ENCODE data around the gene TMEM132A.

The TMEM132A gene, protein sequence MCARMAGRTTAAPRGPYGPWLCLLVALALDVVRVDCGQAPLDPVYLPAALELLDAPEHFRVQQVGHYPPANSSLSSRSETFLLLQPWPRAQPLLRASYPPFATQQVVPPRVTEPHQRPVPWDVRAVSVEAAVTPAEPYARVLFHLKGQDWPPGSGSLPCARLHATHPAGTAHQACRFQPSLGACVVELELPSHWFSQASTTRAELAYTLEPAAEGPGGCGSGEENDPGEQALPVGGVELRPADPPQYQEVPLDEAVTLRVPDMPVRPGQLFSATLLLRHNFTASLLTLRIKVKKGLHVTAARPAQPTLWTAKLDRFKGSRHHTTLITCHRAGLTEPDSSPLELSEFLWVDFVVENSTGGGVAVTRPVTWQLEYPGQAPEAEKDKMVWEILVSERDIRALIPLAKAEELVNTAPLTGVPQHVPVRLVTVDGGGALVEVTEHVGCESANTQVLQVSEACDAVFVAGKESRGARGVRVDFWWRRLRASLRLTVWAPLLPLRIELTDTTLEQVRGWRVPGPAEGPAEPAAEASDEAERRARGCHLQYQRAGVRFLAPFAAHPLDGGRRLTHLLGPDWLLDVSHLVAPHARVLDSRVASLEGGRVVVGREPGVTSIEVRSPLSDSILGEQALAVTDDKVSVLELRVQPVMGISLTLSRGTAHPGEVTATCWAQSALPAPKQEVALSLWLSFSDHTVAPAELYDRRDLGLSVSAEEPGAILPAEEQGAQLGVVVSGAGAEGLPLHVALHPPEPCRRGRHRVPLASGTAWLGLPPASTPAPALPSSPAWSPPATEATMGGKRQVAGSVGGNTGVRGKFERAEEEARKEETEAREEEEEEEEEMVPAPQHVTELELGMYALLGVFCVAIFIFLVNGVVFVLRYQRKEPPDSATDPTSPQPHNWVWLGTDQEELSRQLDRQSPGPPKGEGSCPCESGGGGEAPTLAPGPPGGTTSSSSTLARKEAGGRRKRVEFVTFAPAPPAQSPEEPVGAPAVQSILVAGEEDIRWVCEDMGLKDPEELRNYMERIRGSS

DNA sequence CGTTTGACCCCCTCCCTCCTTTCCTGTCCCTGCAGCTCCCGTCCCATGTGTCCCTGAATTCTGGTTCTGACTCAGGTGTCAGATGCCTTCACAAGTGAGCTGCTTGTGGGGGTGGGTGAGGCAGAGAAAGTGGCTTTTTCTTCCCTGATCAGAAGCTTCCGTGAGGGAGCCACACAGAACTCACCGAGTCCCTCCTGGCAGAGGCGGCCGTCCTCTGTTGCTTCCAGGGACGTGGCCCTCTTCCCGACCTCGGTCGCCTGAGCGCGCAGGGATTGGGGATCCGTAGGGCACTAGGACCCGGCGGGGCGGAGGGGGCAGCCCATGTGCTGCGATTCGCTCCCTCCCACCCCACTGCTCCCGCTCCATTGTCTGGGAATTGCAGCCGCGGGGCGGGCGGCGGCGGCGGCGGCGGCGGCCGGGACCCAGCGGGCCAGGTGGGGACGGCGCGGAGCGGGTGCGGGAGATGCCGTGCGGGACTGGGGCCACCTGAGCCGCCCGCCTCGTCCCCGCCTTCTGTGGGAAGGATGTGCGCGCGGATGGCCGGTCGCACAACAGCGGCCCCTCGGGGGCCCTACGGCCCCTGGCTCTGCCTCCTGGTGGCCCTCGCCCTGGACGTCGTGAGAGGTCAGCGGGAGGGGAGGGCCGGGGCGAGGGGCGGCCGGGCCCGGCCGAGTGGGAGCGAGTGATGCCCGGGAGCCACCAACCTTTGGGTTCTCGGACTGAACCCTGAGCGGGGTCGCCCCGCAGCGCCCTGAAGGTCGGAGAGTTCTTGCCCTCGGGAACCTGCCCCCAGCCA is at the start of gene TMEM132A:
TSS of gene TMEM132A (plus strand) at position 351 of the 796 bp plus-strand sequence. CDS start at position 525, 174 bp downstream.
- no peak for DNase-seq

DNA sequence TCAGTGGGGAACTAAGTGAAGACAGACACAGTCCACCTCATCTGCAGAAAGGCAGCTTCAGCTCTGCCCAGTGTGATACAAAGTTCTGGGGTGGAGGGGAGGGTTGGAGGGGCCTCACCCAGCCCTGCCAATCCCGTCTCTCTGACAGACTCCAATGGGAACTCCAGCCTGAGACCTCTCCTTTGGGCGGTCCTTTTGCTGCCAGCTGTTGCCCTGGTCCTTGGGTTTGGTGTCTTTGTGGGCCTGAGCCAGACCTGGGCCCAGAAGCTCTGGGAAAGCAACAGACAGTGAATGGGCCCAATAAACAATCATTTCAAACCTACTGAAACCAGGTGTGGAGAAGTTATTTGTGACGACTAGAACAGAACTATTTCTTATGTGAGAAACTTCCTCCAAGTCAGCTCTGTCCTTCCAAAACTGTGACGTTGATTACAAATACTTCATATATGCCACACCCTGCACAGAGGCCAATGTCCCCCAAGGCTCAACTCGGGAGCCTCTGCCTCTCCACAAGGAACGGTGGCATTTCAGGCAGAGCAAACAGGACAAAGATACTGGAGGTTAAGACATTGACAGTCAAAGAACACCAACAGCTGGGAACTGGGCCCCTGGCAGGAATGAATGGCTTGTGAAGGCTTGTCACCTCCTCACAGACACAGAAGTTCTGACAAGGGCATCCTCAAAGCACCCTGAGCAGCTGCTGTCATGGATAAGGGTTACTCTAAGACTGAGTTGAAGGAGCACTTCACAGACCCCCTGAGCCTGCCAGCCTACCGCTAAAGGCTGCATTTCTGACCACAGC is 48.7 kb upstream of the TMEM132A start:
- DNase-seq, result no peak

DNA sequence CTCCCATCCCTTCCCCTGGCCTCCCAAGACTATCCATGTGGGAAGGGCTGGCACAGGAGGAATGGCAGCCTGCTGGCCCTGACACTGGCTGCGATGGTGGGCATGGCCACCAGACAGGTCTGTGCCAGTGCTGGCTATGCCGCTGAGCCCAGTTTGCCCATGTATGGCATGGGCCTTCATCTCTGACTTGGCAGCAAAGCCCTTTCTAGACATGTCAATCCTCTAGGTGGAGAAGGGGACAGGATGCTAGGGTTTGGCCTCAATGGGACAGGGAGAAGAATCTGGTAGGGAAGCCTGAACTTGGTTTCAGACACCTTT is 48.1 kb upstream of the TMEM132A start:
- DNase-seq, result no peak

DNA sequence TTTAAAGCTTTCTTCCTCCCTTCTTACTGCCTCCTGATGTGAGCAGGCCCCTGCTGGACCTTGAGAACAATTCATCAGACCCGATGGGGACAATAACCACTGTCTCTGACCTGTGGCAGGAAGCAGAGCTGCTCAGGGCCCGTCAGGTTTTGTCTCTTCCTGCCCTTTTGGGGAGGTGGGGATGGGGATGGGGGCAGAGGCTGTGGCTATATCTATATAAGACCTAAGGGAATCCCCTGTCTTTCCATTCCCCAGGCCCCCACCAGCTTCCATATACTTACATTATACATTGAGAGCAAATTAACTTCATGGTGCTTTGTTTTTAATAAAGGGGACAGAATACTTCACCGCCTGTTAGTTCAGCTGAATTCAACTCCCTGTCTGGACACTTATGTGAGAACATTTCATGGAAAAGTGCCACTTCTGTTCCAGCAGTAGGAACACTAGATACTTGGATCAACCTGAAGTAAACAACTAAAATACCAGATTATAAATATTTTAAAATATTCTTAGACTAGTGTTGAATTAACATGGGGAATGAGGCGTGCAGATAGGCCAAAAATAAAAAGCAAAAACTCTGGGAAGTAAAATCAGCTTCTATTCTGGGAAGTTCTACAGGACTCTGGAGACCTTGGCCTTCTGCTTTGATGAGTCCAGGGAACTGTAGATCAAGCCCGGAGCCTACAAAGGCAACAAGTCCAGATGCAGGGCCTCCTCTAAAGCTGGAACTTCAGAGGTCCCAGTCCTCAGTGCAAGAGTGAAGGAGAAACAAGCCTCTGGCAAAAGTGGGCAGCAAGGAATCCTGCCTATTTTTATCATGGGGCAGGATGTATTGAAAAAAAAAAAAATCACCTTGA is 45.8 kb upstream of the TMEM132A start:
- DNase-seq, result no peak

DNA sequence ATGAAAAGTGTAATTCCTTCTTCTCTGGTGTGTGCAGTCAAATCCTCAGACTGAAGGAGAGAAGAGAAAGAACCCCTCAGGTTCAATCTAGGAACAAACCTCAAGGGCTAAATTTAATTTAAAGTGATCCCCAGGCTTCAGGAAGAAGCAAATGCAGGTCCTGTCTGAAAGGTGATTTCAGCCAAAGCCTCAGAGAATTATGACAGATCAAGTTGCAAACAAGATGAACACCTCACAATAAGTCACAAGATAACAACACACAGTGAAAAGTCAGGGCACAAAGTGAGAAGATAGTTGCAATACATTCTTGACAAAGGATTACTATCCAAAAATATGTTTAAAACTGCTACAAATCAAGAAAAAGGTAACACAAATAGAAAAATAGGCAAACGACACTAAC is 45.2 kb upstream of the TMEM132A start:
- no peak for DNase-seq

DNA sequence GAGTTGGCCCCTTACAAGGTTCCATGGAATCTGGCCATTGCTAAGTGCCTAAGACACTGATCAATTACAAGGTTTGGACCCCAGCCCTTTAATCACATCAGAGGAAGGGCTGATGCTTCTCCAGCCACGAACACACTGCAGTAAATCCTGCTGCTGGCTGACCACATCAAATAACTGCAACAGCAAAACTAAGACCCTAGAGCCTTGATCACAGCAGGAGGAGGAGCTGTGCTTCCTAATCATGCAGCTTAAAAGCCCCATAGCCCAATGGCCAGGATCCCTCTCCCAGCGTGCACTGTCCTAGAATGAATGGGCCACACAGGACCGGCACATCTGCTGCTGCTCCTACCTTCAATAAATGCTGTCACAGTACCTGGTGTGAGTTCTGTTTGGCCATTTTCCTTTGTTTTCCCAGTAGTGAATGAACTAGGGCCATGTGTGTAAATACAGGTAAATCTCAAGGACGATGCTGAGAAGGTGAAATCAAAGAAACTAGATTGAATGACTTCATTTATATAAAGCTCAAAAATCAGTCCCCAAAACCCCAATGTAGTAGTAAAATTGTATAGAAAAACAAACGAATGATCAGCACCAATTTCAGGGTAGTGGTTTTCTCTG is 44.2 kb upstream of the TMEM132A start:
- DNase-seq, result no peak

DNA sequence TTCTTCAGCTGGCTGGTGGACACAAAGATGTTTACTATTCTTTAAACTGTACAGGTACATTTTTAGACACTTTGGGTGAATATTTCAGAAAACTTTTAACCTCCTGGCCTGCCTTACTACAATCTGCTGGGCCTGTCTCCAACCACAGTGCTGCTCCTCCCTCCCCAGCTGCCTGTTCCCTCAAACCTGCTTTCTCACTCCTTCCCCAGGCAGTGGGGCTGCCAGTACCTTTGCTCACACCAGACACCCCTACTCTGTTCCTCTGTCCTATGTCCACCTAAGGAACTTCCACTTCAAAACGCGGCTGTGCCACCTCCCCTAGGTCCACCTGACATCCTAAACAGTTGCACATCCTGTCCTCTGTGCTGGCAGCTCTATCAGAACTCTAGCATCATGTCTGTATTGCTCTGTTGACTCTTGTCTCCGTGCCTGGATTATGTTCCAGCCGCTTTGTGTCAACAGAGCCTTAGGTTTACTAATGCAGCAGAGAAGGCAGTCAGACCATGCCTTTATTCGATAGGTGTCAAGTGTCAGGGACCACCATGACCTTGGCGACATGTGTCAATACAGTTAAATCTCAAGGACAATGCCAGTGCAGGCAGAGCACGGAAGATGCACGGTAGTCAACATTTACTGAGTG is 43.5 kb upstream of the TMEM132A start:
- DNase-seq, result no peak

DNA sequence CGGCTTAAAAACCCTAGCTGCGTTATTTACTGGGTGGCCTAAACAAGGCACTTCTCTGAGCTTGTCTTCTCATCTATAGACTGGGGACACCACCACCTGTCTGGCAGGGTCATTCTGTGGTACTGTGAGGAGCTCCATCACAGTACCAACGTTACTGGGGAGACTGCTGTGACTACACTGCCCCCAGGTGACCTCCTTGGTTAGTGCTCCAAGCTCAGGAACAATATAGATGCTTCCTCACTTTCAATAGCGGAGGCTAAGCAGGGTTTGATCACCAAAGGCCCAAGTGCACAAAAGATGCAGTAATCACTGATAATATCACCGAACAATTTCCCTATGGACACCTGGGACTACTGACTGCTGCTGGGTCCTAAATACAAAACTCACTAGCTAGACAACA is 36.7 kb upstream of the TMEM132A start:
- DNase-seq, result no peak

DNA sequence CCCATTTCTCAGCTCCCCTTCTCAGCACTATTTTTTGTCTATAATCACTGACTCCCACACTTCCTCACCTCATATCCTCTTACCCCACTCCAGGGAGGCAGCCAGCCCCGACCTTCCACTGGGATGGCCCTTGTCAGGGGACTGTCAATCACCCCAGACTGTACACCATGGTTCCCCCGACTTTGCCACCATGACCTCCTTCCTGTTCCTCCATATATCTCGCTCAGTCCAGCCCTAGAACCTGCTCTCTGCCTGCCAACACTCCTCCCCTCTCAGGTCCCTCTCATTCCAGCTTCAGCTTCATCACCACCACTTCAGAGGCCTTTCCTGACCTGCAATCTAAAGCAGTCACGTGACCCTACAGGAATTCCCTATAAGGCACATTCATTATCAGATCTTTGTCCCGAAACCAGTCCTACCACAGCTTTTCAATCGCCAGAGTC is 34.4 kb upstream of the TMEM132A start:
- DNase-seq, result no peak

DNA sequence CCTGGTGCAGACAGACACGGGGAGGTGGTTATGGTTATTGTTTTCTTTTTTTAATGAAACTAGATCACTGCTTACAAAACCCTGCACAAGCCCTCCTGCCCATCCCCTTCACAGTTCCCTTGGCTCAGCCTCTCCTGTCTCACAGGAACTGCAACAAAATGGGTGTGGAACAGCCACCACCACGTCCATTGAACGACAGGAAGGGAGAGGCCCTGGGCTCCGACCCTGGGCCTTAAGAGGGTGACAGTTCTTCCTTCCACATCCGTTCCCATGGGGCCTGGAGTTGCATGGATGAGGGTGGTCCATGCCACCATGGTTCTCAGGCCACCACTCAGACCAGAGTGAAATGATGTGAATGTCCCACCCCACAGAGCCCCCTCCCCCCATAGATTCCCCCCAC is 33.6 kb upstream of the TMEM132A start:
- DNase-seq, result no peak

DNA sequence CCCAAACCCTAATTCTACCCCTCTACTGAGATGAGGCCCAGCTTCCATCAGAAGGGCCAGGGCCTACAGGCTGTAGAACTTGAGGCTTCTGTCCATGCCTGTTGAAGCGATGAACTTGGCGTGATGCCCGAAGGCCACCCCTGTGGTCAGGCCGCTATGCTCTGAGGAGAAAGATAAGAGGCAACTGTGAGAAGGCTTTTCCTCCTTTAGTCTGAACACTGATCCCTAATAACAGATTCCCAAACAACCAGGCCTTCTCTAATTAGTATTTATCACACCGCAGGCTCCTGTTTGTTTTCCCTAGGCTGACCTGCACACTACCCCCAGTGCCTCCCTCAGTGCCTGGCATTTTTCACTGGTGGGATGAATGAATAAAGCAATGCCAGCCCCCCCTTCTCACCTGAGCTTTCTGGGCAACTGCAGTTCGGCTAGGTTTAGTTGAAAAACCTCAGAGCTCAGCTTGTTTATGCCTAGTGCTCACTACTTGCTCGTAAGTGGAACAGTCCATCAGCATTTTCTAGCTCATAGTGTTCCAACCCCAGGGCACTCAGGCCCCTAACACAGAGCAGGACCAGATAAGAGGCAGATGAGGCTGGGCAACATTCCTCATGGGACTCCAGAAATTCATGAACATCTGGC is 33.0 kb upstream of the TMEM132A start:
- no peak for DNase-seq

DNA sequence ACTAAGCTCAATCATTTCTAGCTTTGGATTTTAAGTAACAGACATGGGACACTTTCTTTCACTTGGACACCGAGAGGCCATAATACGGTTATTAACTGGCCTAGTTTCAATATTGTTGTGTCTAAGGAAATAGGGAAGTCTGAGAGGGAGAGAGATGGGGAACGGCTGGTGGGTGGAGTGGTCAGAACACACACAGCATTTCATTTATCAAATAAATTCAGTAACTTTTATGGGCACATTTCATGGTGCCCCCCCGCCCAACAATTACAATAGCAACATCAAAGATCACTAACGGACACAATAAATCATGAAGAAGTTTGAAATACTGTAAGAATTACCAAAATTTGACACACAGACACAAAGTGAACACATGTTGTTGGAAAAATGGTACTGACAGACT is 28.6 kb upstream of the TMEM132A start:
- no peak for DNase-seq

DNA sequence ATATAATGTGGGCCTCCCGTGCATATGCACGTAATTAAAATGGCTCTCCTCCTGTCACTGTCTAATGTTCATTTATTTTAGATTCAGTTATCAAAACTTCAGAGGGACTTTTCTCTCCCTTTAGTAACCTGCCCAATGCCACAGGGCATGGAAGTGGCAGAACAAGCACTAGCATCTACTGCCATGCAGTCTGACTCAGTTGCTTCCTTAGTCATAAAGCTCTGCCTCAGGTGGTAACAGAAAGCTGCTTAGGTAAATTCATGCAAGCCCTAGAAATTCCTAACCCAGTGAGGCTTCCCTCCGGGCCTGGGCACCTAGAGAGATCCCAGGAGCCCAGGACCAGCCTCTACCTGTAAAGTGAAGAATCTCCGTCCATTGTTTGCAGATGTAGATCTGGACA is 26.8 kb upstream of the TMEM132A start:
- no peak for DNase-seq

DNA sequence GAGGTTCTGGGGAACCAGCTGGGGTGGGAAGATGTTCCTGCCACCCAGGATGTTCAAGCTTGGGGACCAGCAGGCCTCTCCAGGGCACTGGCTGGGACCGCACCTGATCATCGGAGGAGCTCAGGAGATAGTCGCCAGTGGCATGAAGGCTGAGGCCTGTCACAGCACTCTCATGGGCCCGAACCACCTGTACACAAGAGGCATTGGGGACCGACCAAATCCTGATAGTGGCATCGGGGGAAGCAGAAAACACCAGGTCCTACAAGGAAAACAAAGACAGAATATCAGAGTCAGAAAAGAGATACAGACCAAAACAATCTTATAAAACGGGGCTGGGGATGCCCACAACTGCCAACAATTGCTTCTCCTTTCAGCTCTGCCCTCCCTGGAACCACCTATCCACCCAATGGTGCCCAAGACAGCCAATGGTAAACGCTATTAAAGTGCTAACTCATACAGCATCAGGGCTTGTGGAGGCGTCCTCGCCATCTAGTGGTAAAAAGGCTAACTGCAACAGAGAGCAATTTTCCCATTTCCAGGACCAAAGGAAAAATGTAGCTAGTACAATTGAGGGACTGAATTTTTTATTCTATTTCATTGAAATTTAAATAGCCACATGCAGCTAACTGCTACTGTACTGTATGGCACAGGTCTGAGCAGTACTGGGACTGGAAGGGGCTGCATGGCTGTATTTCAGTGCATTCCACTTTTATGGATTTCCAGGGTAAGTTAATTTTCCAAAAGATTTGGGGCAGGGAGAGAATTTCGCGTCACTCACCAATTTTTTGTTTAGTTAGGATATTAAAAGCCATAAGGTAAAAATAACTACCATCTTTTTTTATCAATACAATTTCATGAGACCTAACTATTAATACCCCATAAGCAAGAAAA is 25.0 kb upstream of the TMEM132A start:
- DNase-seq, result no peak

DNA sequence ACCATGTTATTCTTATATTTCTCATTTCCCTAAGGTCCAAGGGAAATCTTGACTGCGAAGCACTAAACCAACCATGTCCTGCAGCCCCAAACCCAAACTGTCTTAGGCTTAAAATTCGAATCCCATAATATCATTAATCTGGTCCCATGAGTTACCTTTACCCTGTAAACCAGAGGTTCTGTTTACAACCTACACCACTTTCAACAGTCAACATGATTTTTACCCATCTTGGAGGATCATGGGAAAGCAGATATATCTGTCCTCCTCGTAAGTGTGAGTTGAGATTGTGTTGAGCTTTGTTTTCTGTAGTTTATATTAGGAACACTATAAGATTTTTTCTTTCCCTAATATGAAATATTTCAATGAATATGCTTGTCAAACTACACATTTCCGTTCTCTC is 24.3 kb upstream of the TMEM132A start:
- no peak for DNase-seq

DNA sequence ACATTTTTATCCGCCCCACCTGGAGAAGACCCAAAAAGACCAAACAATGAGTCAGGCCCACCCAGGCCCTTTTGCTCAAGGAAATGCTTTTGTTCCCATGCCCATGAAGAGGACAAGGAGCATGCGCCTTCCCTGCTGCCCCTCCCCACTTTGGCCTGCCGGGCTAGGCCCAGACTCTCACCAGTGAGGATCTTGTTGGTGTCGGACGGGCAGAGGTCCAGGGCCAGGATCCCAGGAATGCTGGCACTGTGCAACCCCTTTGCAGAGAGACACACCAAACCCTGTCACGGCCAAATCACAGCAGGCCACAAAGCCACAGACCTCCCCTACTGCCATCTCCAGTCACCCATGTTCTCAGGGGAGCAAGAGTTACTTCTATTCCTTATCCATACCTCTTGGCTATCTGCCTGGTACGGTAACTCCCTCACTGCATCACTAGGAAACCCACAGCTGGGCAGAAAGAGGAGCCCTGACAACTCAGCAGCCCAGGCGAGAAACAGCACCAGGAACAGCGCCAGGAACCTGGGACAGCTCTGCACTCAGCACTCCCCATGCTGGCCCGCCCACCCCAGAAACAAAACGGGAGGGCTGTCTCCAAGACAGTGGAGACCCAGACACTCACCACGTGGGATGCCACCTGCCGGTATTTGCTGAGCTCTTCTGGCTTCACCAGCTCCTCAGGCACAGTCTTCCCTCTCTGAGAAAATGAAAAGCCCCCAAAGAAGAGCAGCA is 23.4 kb upstream of the TMEM132A start:
- DNase-seq, result no peak

DNA sequence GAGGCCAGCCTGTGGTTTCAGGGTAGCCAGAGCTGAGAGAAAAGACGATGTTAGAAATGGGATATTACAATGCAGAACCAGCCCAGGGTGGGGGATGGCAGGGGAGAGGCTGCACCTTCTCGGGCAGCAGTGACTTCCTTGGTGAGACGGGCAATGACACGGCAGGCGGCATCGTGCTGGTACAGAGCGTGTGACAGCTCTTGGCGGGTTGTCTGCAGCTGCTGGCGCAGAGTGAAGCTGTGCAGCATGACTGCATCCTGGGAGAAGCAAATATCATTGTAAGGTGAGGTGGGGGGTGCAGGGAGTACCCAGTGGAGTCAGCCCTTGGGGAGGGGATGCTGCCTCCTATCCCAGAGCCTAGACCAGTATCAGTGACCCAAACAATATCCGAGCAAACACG is 21.6 kb upstream of the TMEM132A start:
- DNase-seq, result no peak

DNA sequence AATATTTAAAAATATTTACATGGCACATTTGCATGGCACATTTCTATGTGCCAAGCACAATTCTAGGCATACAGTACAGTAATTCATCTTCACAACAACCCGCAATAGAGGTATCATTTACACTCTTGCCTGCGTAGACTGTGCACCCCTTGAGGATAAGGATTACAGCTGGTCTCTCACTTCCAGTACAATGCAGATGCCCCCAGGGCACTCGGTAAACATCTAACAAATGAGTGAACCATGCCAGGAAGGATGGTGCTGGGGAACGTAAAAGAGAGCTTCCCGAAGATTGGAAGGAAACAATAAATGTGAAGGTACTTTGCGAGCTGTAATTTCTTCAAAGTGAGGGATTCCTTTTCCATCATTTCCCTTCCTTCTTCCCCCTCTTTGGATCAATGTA is 19.2 kb upstream of the TMEM132A start:
- no peak for DNase-seq
